CD4-positive, alpha-beta T cell treated with Interleukin-15 for 4 hours (primary cell): ENCODE measurements around the gene CD80.

Experiments used
- DNase-seq: peaks from one replicate; pipeline ENCODE4 v3.0.0-alpha.2; 2020; ENCODE audit warnings: low spot score

CD80 gene

DNA sequence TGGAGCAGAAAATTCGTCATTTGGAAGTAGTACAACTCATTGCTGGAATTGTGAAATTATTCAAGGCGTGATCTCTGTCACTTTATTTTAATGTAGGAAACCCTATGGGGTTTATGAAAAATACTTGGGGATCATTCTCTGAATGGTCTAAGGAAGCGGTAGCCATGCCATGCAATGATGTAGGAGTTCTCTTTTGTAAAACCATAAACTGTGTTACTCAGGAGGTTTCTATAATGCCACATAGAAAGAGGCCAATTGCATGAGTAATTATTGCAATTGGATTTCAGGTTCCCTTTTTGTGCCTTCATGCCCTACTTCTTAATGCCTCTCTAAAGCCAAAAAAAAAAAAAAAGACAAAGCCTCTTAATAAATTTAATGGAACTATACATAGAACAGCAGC lies 66.6 kb downstream of the CD80 start:
- no peak for DNase-seq

DNA sequence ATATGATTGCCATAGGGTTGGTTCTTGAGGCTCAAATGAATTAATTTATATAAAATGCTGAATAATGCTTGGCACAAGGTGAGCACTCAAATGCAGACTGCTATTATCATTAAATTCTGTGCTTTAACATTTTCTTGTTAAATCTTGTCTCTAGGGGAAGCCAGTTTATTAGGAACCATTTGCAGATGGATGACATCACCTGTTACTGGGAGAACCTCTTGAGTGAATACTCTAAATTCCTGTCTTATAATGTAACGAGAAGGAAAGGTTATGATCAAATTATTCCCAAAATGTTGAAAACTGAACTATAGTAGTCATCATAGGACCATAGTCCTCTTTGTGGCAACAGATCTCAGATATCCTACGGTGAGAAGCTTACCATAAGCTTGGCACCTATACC lies 67.3 kb downstream of the CD80 start:
- no peak for DNase-seq

DNA sequence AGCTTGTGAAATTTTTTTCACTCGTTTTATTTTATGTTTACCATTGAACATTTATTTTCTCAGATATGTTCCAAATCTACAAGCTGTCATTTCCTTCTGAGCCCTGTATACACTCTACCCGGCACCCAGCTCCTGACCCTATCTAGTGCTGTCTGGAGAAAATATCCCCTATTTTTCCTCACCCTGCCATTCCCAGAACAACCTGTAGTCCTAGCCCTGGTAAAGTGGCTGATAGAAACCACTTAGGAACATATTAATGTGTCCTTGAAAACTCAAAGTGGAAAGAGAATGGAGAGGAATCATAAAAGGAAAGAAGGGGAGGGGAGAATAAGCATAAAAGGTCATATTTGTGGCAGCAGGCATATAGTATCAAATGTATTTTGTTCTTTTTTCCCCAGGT lies 69.3 kb downstream of the CD80 start:
- no peak for DNase-seq

DNA sequence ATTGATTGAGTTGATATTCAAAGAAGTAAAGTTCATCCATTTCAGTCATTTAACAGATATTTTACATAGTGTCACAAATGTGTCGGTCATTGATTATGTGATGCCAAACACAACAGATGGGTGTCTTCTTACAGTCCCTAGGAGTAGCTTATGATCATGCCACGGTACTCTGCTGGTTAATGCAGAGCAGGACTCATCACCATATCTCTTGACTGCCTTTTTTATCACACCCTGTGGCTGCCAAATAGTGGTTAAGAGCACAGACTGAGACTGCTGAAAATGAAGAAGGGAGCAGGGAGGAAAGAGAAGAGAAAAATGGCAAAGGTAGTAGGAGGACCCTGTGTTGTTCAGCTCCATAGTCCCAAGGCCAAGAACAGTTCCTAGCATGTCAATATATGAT lies 73.9 kb downstream of the CD80 start:
- DNase-seq = no peak

DNA sequence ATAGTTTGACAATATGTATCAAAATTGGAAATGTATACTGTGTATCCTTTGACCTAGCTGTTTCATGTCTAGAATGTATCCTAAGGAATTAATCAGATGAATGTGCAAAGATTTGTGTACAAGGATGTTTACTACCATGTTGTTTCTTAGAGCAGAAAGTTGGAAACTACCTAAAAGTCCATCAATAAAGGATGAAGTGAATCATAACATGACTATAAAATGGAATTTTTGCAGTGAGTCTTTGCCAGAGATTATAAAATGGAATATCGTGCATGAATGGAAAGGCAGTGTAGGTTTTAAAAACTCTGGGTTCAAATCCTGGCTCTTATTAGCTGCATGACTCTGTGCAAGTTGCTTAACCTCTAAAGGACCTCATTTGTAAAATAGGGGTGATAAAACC lies 76.3 kb downstream of the CD80 start:
- DNase-seq = no peak

DNA sequence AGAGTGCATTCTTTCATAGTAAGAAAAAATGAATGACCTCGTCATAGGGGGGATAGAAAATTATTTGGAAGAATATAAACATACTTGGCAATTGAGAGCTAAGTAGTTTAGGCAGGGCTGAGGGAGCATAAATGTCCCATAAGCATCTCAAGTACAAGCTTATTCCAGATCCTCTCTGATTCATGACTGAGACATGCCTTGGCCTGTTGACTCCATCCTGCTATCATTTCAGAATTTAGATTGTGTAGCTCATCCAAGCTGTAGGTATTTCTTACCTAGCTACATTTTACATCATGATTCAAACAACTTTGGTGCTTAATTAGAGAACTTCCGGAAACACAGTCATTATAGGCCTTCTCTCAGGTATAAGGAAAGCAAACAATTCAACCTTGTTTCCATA lies 78.3 kb downstream of the CD80 start:
- no peak for DNase-seq
